ENCODE results near the gene CDH13. TPM values are rescaled to one million over a fixed set of nuclear protein-coding genes. Genes with fewer than 3 reads are reported as not detected.

Gene CDH13
- polyA plus RNA-seq, 2 of the 4 experiments (the other 2 are of a cell fraction) = not detected

- TF ChIP-seq, protein P1, sequence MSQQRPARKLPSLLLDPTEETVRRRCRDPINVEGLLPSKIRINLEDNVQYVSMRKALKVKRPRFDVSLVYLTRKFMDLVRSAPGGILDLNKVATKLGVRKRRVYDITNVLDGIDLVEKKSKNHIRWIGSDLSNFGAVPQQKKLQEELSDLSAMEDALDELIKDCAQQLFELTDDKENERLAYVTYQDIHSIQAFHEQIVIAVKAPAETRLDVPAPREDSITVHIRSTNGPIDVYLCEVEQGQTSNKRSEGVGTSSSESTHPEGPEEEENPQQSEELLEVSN (IDR thresholded peaks at IDR 0.05; ENCODE audit: borderline replicate concordance, low read depth) = no peak
- no peak for FAIRE-seq
- no peak for ATAC-seq
- H3K4me2 ChIP-seq = no peak overlapping the region
- CTCF ChIA-PET = interaction anchor here (0.6 to 0.7 kb wide), 2 partner anchors 131 to 495 kb away, joined by 3 to 4 read pairs; no protein-coding TSS in a partner anchor
- POLR2A ChIA-PET = no interaction called here
- no peak overlapping the region for H3K27ac ChIP-seq
- H3K4me1 ChIP-seq = no peaks in the 10 kb centered on the region
- DNase-seq (ENCODE audit: low read depth in 1 of 2, low spot score in 1 of 2) = no peak
- no peak overlapping the region for H3K4me3 ChIP-seq
- WGBS (ENCODE audit: missing lambda C conversion rate) = 4% methylated on average over 8 of the region's 8 CpGs
- no peaks in the 10 kb centered on the region for H3K9me3 ChIP-seq
These were observed 375.9 kb downstream of the CDH13 start for GRCh38 chr16:83002351-83003334.

DNA sequence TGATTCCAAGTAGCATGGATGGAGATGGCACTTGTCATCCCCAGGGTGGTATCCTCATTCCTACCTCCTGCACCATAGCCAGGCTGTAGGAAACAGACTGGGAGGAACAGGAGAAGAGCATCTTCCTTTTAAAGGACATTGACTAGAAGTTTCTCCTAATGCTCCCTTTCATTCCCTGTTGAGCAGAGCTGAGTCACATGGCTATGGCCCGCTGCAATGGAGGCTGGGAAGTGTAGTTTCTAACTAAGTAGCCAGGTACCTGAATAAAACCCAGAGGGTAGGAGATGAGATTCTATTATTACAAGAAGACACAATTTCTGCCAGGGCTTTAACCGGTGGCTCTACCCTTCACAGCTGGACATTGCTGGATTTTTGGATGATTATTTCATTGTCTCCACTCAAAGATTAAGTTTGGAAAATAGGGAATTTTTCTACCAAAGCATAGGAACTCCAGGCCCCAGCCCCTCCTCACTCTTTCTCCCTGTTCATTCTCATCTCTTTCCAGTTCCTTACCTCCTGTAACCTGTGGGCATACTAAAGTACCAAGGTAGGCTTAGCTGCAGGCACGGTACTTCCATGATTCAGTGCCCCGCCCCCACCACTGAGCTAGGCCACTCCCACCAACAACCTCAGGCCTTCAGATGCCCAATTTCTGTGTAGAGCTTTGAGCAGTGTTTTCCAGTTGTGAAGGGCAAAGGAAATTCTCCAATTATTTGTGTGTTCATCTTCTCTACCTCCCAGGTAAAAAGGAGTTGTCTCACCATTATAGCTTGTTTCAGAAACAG, 378.3 kb downstream of the CDH13 start:
- no peak for ATAC-seq
- POLR2A ChIA-PET = no interaction called here
- no peak overlapping the region for H3K4me2 ChIP-seq
- CTCF ChIA-PET = interaction anchor here (1.0 kb wide), 1 partner anchor 43 kb away, joined by 3 read pairs; no protein-coding TSS in a partner anchor
- WGBS (ENCODE audit: missing lambda C conversion rate) = 26% methylated on average over 4 of the region's 4 CpGs
- no peak overlapping the region for H3K27ac ChIP-seq
- no peaks in the 10 kb centered on the region for H3K4me1 ChIP-seq
- FAIRE-seq = no peak
- TF ChIP-seq JUN (IDR thresholded peaks at IDR 0.05) (no peak), SMC3 (IDR thresholded peaks at IDR 0.05) (no peak), RARB (CRISPR knock-in tag; IDR thresholded peaks at IDR 0.05) (no peak), PHF8 (IDR thresholded peaks at IDR 0.05; ENCODE audit: borderline replicate concordance, low read depth) (no peak), TP53 (CRISPR knock-in tag; IDR thresholded peaks at IDR 0.05) (no peak), RCOR1 (IDR thresholded peaks at IDR 0.05; ENCODE audit: low read depth, low read length) (no peak), RFX5 (IDR thresholded peaks at IDR 0.05) (no peak), NPAS2 (CRISPR knock-in tag; IDR thresholded peaks at IDR 0.05; ENCODE audit: borderline replicate concordance) (no peak), ZFP36 (IDR thresholded peaks at IDR 0.05; ENCODE audit: borderline replicate concordance, partially characterized antibody) (no peak), NR3C1 (IDR thresholded peaks at IDR 0.05) (no peak), CEBPB (IDR thresholded peaks at IDR 0.05) (no peak), FOSL2 (IDR thresholded peaks at IDR 0.05) (no peak), FOSL2 (CRISPR knock-in tag; IDR thresholded peaks at IDR 0.05) (no peak), USF2 (IDR thresholded peaks at IDR 0.05) (no peak), KDM1A (IDR thresholded peaks at IDR 0.05; ENCODE audit: low read depth) (no peak)
- no peaks in the 10 kb centered on the region for H3K9me3 ChIP-seq
- DNase-seq (ENCODE audit: low read depth in 1 of 2, low spot score in 1 of 2) = no peak
- H3K4me3 ChIP-seq = no peak overlapping the region

- Histone ChIP-seq H3K9me3 (no peaks in the 10 kb centered on the region), H3K4me3 (no peak overlapping the region), H3K4me2 (no peak overlapping the region), H3K4me1 (no peaks in the 10 kb centered on the region), H3K27ac (no peak overlapping the region)
- FAIRE-seq (no peak), ATAC-seq (no peak), DNase-seq (ENCODE audit: low read depth in 1 of 2, low spot score in 1 of 2) (no peak)
- POLR2A ChIA-PET = no interaction called here
- CTCF ChIA-PET = no interaction called here
- WGBS (ENCODE audit: missing lambda C conversion rate) = 3% methylated on average over 1 of the region's 1 CpG
- no peak for TF ChIP-seq MAFK (IDR thresholded peaks at IDR 0.05; ENCODE audit: partially characterized antibody)
- TF ChIP-seq, protein P2, sequence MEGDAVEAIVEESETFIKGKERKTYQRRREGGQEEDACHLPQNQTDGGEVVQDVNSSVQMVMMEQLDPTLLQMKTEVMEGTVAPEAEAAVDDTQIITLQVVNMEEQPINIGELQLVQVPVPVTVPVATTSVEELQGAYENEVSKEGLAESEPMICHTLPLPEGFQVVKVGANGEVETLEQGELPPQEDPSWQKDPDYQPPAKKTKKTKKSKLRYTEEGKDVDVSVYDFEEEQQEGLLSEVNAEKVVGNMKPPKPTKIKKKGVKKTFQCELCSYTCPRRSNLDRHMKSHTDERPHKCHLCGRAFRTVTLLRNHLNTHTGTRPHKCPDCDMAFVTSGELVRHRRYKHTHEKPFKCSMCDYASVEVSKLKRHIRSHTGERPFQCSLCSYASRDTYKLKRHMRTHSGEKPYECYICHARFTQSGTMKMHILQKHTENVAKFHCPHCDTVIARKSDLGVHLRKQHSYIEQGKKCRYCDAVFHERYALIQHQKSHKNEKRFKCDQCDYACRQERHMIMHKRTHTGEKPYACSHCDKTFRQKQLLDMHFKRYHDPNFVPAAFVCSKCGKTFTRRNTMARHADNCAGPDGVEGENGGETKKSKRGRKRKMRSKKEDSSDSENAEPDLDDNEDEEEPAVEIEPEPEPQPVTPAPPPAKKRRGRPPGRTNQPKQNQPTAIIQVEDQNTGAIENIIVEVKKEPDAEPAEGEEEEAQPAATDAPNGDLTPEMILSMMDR (IDR thresholded peaks at IDR 0.05) = no peak
- no peak for TF ChIP-seq FOSB (CRISPR knock-in tag; IDR thresholded peaks at IDR 0.05)
These were observed 378.9 kb downstream of the CDH13 start for GRCh38 chr16:83005653-83006160.
